H1 (cell line): ENCODE measurements around the gene MSTN.

Experiments used
- EZH2 ChIP-seq: fragments of 200-600 bp; sonication (generic); IDR thresholded peaks from 2 replicates; pipeline ENCODE4 v1.7.1; 2012; ENCODE audit warnings: low read depth, mild to moderate bottlenecking, moderate library complexity, low read length, inconsistent platforms; ENCODE audit not compliant: severe bottlenecking
- POLR2A ChIP-seq, 2 experiments: IDR thresholded peaks; 1 replicate in 1 of 2; 2 replicates in 1 of 2; pipeline ENCODE4 v1.6.1; 2011; ENCODE audit warnings: low read depth in 2 of 2, low read length in 2 of 2, mild to moderate bottlenecking in 2 of 2; ENCODE audit errors: control extremely low read depth in 1 of 2
- POLR2AphosphoS5 ChIP-seq: IDR thresholded peaks from 2 replicates; pipeline ENCODE4 v1.6.1; 2011; ENCODE audit warnings: low read depth, low read length
- SP1 ChIP-seq: IDR thresholded peaks from 2 replicates; pipeline ENCODE4 v1.6.1; 2011; ENCODE audit warnings: low read depth, low read length
- YY1 ChIP-seq: IDR thresholded peaks from 2 replicates; pipeline ENCODE4 v1.6.1; 2011; ENCODE audit warnings: low read depth, mild to moderate bottlenecking, low read length
- TF ChIP-seq, protein P1 (sequence below): IDR thresholded peaks from 2 replicates; pipeline ENCODE4 v1.6.1; 2012; ENCODE audit warnings: inconsistent platforms
- TF ChIP-seq, protein P2 (sequence below), 3 experiments: IDR thresholded peaks; 1 replicate in 2 of 3; 2 replicates in 1 of 3; pipeline versions ENCODE4 v1.5.1 to v1.6.1; 2011; ENCODE audit warnings: low read length in 3 of 3, mild to moderate bottlenecking in 3 of 3, inconsistent platforms in 2 of 3, low read depth in 1 of 3, moderate library complexity in 1 of 3; ENCODE audit not compliant: insufficient read depth in 1 of 3; ENCODE audit errors: control extremely low read depth in 1 of 3

DNA sequence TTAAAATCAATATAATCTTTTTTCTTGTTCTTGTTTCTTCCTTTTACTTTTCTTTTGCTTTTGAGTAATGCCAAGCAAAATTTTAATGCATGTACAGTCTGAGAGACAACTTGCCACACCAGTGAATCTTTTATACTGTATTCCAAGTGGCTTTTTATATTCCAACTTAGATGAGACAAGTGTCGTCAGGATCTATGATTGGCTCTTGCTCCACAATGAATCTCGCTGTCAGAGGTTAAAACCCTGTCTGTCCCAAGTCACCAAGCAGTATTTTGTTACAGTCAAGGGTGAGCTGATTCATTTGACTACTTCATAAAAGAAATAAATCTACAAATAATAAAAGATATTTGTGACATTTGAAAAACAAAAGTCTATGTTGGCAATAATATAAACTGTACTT, at the start of gene MSTN:
- no peak for TF ChIP-seq POLR2AphosphoS5
- TF ChIP-seq, protein P1, sequence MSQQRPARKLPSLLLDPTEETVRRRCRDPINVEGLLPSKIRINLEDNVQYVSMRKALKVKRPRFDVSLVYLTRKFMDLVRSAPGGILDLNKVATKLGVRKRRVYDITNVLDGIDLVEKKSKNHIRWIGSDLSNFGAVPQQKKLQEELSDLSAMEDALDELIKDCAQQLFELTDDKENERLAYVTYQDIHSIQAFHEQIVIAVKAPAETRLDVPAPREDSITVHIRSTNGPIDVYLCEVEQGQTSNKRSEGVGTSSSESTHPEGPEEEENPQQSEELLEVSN, result no peak
- TF ChIP-seq, protein P2, sequence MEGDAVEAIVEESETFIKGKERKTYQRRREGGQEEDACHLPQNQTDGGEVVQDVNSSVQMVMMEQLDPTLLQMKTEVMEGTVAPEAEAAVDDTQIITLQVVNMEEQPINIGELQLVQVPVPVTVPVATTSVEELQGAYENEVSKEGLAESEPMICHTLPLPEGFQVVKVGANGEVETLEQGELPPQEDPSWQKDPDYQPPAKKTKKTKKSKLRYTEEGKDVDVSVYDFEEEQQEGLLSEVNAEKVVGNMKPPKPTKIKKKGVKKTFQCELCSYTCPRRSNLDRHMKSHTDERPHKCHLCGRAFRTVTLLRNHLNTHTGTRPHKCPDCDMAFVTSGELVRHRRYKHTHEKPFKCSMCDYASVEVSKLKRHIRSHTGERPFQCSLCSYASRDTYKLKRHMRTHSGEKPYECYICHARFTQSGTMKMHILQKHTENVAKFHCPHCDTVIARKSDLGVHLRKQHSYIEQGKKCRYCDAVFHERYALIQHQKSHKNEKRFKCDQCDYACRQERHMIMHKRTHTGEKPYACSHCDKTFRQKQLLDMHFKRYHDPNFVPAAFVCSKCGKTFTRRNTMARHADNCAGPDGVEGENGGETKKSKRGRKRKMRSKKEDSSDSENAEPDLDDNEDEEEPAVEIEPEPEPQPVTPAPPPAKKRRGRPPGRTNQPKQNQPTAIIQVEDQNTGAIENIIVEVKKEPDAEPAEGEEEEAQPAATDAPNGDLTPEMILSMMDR (IDR thresholded peaks at IDR 0.05; ENCODE audit: control extremely low read depth in 1 of 3, insufficient read depth in 1 of 3, low read depth in 1 of 3, low read length in 3 of 3), result no peak
- no peak for TF ChIP-seq YY1
- no peak for TF ChIP-seq SP1
- no peak for TF ChIP-seq EZH2
- no peak for TF ChIP-seq POLR2A (IDR thresholded peaks at IDR 0.05; ENCODE audit: control extremely low read depth in 1 of 2, low read depth in 2 of 2, low read length in 2 of 2)
